ENCODE measurements around the gene USP10.

Gene USP10

GRCh38 chr16:84753412-84754326 lies 53.9 kb downstream of the USP10 start:
- DNase-seq: no peak

DNA sequence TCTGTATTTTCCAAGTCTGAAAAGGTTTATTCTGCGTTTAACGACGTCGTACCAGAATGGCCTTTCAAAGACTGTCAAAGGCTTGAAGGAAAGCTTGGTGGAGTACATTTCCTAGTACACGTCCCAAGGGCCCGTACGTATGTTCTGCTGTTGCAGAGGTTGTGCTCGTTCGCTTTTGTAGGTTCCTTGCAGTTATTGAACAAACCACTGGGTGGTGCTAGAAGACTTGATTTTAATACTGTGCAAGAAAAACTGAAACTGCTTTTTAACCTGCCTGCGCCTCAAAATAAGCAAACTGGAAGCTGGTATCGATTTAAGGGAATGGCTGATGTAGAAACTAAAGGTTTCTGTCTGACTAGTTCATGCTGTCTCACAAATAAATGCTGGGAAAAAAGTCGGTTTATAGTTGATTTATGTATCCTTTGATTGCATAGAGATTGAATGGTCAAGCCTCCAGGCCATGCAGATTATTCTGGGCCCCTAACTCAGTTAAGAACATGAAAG lies 54.6 kb downstream of the USP10 start:
- peak; percentile 14 for DNase-seq

DNA sequence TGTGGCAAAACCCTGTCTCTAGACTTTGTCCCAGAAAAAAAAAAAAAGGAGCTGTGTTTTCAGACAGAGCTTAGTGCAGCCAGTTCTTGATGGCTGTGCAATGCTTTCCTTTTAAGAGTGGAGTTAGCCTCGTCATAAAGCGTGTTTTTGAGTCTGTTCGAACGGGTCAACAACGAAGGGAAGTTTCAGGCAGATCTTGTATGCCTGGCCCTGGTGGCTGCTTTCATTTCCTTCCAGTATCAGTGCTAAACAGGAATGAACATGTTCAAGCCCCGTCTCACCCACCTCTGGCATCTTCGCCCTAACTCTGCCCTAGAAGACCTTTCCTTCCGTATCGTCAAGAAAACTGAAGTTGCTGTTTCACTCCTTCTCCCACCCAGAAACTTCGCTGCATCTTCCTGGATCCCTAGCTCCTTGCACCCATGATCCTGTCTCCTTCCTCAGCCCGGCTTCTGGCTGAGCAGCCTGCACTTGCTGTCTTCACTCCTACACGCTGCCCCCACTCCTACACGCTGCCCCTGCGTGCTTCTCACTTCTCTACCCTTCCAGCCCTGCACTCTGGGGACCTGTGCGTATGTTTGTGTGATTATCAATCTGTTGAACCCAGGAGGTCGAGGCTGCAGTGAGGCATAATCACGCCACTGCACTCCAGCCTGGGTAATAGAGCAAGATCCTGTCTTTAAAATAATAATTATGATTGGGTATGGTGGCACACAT lies 55.3 kb downstream of the USP10 start:
- DNase-seq: no peak

- no peak for DNase-seq
These were observed 57.0 kb downstream of the USP10 start for GRCh38 chr16:84756830-84757229.

DNA sequence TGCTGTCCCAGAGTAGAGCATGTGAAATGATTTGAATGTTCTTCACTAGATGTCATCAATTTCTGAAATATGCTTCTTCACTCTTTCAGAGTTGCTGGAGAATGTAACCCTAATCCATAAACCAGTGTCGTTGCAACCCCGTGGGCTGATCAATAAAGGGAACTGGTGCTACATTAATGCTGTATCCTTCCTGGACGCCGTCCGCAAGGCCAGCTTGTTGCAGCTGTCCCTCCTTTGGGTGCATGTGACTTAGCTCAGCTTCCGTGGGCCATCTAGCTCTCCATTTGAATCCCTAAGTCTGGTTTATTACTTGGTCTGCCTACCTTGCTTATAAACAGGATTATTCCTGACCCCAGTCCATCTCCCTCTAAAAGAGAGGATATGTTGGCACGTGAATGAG lies 58.8 kb downstream of the USP10 start:
- DNase-seq: no peak

- no peak for DNase-seq
These were observed 59.3 kb downstream of the USP10 start for GRCh38 chr16:84759061-84759460.

DNA sequence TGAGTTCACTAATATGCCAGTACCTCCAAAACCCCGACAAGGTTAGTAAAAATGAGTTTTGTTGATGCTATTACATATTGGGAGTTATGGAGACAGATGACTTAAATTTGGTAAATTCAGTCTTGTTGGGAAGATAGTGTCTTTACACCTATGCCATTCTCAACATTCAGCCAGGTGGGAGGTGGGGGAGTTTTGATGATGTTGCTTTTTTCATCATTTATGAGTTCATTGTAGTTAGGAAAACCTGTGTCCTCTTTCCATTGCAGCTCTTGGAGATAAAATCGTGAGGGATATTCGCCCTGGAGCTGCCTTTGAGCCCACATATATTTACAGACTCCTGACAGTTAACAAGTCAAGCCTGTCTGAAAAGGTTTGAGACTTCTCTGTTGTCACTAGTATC lies 60.1 kb downstream of the USP10 start:
- no peak for DNase-seq

DNA sequence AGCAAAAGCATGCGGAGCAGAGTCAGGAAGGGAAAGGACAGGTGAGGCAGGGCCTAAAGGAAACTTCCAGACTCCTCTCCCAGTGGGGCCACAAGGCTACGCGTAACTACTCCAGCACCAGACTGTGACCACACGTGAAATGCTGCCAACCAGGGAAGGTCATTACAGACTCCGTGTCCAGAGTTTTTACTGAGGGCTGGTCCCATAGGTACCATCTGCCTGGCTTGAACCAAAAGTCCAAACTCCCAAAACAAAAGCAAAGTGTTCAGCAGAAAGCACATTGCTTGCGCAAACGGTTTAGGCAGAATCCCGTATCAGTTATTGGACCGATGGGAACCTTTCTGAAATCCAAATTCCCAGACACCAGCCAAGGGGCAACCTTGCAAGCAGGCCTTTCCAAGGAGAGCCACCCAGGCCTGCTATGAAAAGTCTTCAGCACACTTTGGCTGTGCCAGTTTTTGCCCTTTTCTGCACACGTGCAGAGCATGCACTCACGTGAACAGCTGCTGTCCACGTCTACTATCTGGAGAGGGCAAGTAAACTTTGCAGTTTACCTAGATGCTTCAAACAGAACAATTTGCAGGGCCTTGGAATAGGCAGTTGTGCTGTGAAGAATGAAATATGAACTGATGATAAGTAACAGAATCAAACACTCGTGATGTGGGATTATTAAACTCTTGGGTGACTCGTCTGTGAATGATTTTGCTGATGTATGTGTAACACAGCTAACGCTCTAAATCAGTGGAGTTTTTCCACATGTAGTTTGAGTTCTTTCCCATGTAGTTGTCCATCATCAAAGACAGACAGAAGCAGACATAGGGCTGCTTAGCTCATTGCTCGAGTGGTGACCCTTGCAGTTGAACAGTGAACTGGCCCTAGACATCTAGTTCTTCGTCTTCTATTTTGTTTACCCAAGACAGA lies 61.9 kb downstream of the USP10 start:
- no peak for DNase-seq

DNA sequence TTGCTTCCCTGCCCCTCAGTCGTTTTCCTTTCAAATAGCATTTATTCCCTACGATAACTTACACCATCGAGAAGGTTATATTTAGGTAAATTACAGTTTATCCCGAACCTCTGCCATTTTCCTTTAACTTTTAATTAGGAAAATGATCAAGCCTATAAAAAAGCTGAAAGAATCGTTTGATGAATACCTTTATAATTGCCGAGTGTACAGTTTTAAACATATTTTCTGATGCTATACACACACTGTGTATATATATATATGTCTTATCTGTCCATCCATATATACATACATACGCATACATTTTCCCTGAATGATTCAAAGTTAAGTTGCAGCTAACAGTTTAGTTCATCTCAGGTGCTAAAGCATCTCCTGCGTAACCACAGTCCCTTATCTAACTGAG lies 63.4 kb downstream of the USP10 start:
- no peak for DNase-seq

GRCh38 chr16:84763629-84764028 lies 63.8 kb downstream of the USP10 start:
- no peak for DNase-seq

GRCh38 chr16:84764970-84765369 lies 65.2 kb downstream of the USP10 start:
- no peak for DNase-seq

- DNase-seq: no peak
These were observed 66.1 kb downstream of the USP10 start for GRCh38 chr16:84765616-84766580.

DNA sequence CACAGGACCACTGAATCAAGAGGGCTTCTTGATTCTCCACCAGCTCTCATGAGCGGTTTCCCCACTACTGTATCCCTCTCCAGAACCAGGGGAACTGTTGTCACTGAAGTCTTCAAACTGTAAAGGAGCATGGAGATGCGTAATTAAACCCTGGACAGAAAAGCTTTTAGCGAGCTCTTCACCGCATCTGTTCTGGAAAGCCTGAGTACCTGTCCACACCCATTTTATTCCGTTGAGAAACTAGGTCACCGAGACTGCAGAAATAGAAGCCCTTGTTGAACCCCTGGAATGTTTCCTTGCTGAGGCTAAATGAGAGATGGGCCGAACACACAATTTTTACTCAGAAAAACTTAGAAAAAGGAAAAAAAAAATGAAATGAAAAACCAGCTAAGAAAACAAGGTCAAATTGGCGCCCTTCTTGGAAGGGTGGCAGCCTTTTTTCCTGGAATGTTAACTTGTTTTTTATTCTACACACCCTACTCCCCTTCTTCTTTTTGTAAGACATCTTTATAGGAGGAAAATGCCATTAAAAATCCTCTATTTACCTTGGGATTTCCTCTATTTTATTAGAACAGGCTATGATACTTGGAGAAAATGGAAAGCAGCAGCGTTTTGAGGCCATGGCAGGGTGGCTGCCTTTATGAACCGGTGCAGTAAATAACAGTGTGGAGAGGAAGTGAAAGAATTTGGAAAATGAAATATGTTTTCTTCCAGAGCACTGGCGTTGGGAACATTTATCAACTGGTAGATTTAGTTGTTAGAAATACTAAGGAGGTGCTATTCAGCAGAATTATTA lies 67.4 kb downstream of the USP10 start:
- no peak for DNase-seq

GRCh38 chr16:84768061-84768807 lies 68.4 kb downstream of the USP10 start:
- DNase-seq: no peak

DNA sequence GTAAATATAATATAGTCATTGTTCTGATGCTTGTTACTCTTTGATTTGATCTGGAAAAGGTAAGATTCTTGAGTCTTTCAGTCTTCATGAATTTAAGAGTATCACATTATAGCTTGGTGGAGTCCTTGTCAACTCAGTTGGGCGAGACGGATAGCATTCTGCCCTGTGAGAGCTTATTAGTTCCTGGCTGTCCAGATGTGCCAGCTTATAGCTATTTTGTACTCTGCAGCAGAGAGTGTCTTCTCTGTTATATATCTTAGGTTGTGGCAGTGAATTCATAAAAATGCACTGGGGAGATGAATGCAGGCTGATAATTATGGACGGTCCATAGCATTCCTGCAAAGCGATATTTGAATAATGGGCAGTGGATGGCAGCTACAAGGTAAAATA lies 69.0 kb downstream of the USP10 start:
- DNase-seq: no peak

DNA sequence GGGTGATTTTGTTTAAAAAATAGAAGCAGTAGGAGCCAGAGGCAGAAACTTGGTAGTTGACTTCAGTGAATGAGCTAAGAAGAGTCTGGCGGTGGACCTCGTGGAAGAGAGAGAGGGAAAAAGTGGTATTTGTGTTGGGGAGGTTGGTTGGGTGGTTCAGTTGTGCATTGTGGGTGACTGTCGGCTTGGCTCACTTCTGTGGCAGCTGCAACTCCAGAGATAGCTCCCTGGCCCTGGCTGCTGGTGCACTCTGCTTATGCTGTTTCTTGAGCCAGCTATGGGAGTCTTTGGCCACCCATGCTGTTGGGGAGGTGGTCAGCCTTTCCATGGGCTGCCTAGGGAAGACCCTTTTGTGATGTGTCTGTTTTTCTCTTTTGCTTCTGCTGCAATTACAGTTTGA lies 69.6 kb downstream of the USP10 start:
- no peak for DNase-seq

- DNase-seq: no peak
These were observed 73.5 kb downstream of the USP10 start for GRCh38 chr16:84773312-84773711.

DNA sequence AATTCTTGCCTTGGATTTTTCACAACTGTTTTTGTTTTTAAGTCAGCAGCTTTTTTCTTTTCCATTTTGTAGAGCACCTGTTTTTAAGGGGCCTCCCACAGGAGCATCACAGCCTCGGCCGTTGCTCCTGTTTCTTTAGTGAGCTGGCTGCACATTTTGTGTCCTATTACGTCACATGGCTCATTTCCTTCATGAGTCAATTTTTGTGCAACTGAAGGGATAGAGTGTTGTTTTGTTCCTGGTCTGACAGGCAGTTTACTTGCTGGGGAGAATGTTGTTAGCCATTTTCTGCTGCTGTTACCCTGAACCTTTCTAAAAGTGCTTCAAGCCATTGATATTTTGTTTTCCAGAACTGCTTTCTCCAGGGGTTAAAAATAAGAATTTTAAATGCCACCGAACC lies 75.0 kb downstream of the USP10 start:
- no peak for DNase-seq

- DNase-seq: no peak
These were observed 75.5 kb downstream of the USP10 start for GRCh38 chr16:84775262-84775810.

- DNase-seq: no peak
These were observed 77.6 kb downstream of the USP10 start for GRCh38 chr16:84777435-84777834.
